Smooth muscle cell (in vitro differentiated cells): ENCODE measurements around the gene SIM2. TPM values are rescaled to one million over a fixed set of nuclear protein-coding genes. Genes with fewer than 3 reads are reported as not detected.
A peak's percentile ranks its signal among the peaks of the same experiment; 100 is the strongest.

Experiments used
- DNase-seq: peaks from one replicate; lab custom pipeline; 2025; ENCODE audit not compliant: unreplicated experiment; lab: John Stamatoyannopoulos, UW
- H2AFZ ChIP-seq: fragments of 200-600 bp; sonication (generic); 2 replicates; pipeline ENCODE4 v1.6.0; 2016; ENCODE audit warnings: antibody characterized with exemption, low read depth, mild to moderate bottlenecking
- H3F3A ChIP-seq: fragments of 200-600 bp; sonication (generic); 2 replicates; pipeline ENCODE4 v1.6.0; 2017; ENCODE audit warnings: antibody characterized with exemption, low read depth
- H3K27ac ChIP-seq: fragments of 200-600 bp; sonication (generic); 2 replicates; pipeline ENCODE4 v1.5.1; 2016; ENCODE audit warnings: low read depth, mild to moderate bottlenecking
- H3K27me3 ChIP-seq: fragments of 200-600 bp; sonication (generic); 2 replicates; pipeline ENCODE4 v1.6.1; 2016; ENCODE audit warnings: low read depth, mild to moderate bottlenecking
- H3K36me3 ChIP-seq: fragments of 200-600 bp; sonication (generic); 2 replicates; pipeline ENCODE4 v1.5.1; 2016; ENCODE audit warnings: low read depth
- H3K4me1 ChIP-seq: fragments of 200-600 bp; sonication (generic); 2 replicates; pipeline ENCODE4 v1.5.1; 2016; ENCODE audit warnings: low read depth
- H3K4me2 ChIP-seq: fragments of 200-600 bp; sonication (generic); 2 replicates; pipeline ENCODE4 v1.6.0; 2016; ENCODE audit warnings: mild to moderate bottlenecking
- H3K4me3 ChIP-seq: fragments of 200-600 bp; sonication (generic); 2 replicates; pipeline ENCODE4 v1.5.1; 2016; ENCODE audit warnings: mild to moderate bottlenecking
- H3K79me2 ChIP-seq: fragments of 200-600 bp; sonication (generic); 2 replicates; pipeline ENCODE4 v1.6.0; 2016; ENCODE audit warnings: low read depth, mild to moderate bottlenecking
- H3K9ac ChIP-seq: fragments of 200-600 bp; sonication (generic); 2 replicates; pipeline ENCODE4 v1.6.0; 2016; ENCODE audit warnings: low read depth
- H3K9me3 ChIP-seq: fragments of 200-600 bp; sonication (generic); replicated peaks from 2 replicates; pipeline ENCODE4 v1.5.1; 2016; ENCODE audit warnings: low read depth
- H4K20me1 ChIP-seq: fragments of 200-600 bp; sonication (generic); 2 replicates; pipeline ENCODE4 v1.6.0; 2016; ENCODE audit warnings: low read depth
- WGBS: methylation state at CpG from one replicate; pipeline ENCODE4 v1.1.7; 2016; ENCODE audit warnings: low lambda C conversion rate; 5-methylcytosine and 5-hydroxymethylcytosine counted together
- polyA plus RNA-seq: library from polyadenylated mRNA; unstranded; fragments of >200 nt; fragmentation: Nextera tagmentation; extraction: Ambion mirVana; gene quantifications from 2 replicates; pipeline ENCODE4 v1.2.1, GENCODE V29; 2016
- total RNA-seq: library from RNA; depleted of rRNA; stranded (reverse); fragments of >200 nt; gene quantifications from 2 replicates; pipeline ENCODE4 v1.2.3, GENCODE V29; 2014
- TF ChIP-seq, protein P1 (sequence below): fragments of 200-600 bp; sonication (generic); IDR thresholded peaks from 2 replicates; pipeline ENCODE4 v1.5.1; 2017; ENCODE audit warnings: borderline replicate concordance, mild to moderate bottlenecking, antibody characterized with exemption; ENCODE audit not compliant: insufficient read depth, poor library complexity, severe bottlenecking

The SIM2 gene
- total and polyA plus RNA-seq, 2 experiments from 2014 or later = 0.25 TPM; not detected in 1

DNA sequence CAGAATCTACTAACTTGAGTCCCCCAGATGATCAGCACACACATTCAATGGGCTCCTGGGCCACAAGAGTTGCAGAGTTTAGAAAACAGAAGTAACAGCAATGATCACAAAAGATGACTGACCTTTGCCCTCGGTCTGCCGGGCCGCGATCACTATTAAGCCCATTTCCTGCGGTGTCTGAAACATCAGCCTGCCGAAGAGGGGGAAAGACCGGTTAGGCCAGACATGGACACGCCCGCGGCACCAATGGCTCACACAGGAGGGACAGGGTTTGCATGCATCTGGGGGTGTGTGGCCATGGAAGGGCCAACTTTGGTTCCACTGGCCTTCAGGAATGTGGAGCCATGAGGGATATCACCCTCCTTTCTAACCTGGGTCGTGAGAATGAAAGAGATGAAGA is 68.2 kb downstream of the SIM2 start:
- 94% methylated on average over 11 of the region's 11 CpGs for WGBS

DNA sequence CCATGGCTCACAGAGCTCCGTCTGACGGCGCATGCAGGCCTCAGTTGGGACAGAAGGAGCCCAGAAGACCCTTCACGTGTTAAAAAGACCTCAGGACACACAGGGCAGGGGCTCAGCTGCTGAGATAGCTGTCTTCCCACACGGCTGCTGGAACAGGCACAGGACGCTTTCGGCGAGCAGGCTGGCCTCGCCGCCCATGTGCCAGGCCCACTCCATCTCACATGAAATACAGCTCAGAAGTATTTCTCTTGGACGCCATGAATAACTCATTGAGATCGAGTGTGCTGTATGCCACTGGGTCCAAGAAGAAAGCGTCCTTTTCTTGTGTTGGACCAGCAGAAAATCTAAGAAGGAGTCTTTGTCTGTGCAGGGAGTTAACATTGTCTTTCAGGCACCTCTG is 69.6 kb downstream of the SIM2 start:
- H3K79me2 ChIP-seq = no peaks in the 10 kb centered on the region
- no peak overlapping the region for H3K27ac ChIP-seq

More for the DNA sequence above, 68.2 kb downstream of the SIM2 start:
- Histone ChIP-seq H3K27ac (no peak overlapping the region), H3K9me3 (no peaks in the 10 kb centered on the region), H3K4me1 (peaks cover 14% of the 10 kb centered on the region), H3K4me3 (no peak overlapping the region), H3F3A (no peaks in the 10 kb centered on the region), H3K4me2 (no peak overlapping the region), H3K9ac (no peak overlapping the region), H2AFZ (no peak overlapping the region), H3K79me2 (no peaks in the 10 kb centered on the region), H4K20me1 (peaks cover 5% of the 10 kb centered on the region), H3K36me3 (no peaks in the 10 kb centered on the region), H3K27me3 (no peaks in the 10 kb centered on the region)
- TF ChIP-seq, protein P1, sequence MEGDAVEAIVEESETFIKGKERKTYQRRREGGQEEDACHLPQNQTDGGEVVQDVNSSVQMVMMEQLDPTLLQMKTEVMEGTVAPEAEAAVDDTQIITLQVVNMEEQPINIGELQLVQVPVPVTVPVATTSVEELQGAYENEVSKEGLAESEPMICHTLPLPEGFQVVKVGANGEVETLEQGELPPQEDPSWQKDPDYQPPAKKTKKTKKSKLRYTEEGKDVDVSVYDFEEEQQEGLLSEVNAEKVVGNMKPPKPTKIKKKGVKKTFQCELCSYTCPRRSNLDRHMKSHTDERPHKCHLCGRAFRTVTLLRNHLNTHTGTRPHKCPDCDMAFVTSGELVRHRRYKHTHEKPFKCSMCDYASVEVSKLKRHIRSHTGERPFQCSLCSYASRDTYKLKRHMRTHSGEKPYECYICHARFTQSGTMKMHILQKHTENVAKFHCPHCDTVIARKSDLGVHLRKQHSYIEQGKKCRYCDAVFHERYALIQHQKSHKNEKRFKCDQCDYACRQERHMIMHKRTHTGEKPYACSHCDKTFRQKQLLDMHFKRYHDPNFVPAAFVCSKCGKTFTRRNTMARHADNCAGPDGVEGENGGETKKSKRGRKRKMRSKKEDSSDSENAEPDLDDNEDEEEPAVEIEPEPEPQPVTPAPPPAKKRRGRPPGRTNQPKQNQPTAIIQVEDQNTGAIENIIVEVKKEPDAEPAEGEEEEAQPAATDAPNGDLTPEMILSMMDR = no peak
- no peak for DNase-seq

DNA sequence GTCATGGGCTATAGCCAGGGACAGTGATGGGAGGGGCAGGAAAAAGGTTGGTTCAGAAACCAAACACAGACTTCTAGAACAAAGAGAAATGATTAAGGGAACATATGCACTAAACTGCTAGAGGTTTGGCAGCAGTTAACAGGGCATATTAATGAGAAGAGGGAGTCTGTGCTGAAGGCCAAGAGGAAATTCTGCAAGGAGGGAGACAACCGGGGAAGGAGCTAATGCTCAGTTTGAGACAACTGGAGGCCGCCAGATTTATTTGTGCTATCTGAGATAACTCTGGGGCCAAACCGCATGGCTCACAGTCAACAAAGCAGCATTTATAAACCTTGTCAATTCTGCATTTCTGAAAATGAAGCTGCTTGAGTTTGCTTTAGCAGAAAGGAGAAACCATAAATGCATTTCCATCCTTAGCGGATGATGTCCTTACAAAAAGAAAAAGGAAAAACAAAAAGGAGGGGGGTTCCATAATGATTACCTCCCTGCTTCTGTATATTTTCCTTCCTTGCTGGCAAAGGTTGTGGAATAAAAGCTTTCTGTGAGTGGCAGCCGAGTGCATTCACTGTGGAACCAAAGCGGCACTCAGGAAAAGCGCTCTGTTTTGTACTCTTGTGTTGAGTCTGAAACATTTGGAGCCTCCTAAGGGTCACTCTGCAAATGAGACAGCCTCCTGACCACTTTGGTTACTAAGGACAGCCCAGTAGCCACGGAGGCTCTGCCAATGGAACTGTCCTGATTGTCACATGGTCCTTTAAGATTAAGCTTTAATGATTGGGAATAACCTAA is 70.3 kb downstream of the SIM2 start:
- Histone ChIP-seq H3F3A (no peaks in the 10 kb centered on the region), H3K36me3 (no peaks in the 10 kb centered on the region), H3K4me2 (peak overlapping the region; percentile 41), H4K20me1 (peaks cover 5% of the 10 kb centered on the region), H3K4me3 (no peak overlapping the region), H2AFZ (no peak overlapping the region), H3K27me3 (no peaks in the 10 kb centered on the region), H3K27ac (no peak overlapping the region), H3K9me3 (no peaks in the 10 kb centered on the region), H3K4me1 (peaks cover 14% of the 10 kb centered on the region), H3K79me2 (no peaks in the 10 kb centered on the region), H3K9ac (no peak overlapping the region)
- TF ChIP-seq, protein P1 = no peak
- WGBS = 69% methylated on average over 8 of the region's 8 CpGs
- DNase-seq = no peak

More for the DNA sequence above, 69.6 kb downstream of the SIM2 start:
- H2AFZ ChIP-seq = no peak overlapping the region
- no peak overlapping the region for H3K9ac ChIP-seq
- no peaks in the 10 kb centered on the region for H3K27me3 ChIP-seq
- H3K36me3 ChIP-seq = no peaks in the 10 kb centered on the region
- peaks cover 5% of the 10 kb centered on the region for H4K20me1 ChIP-seq
- H3K4me3 ChIP-seq = no peak overlapping the region
- H3F3A ChIP-seq = no peaks in the 10 kb centered on the region
- TF ChIP-seq, protein P1 = no peak
- H3K9me3 ChIP-seq = no peaks in the 10 kb centered on the region
- DNase-seq = no peak
- 87% methylated on average over 13 of the region's 13 CpGs for WGBS
- peaks cover 14% of the 10 kb centered on the region for H3K4me1 ChIP-seq
- no peak overlapping the region for H3K4me2 ChIP-seq

DNA sequence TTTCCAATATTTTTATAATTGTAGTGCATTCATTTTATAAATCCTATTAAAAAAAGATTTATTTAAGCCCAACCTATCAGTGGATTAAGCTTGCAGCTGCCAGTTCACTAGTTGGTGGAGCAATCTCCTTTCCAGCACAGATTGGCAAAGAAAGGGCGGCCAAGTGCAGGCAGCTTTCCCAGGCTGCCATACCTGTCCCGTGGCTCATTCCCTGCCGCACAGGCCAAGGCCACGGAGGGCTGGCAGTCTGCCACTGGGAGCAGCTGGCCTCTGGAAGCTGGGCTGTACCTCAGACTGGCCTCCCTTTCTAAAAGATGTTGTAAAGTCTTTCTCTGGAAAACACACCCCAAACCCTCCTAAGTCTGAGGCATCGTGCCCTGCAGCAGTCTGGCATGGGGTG is 74.2 kb downstream of the SIM2 start:
- TF ChIP-seq, protein P1 = no peak
- 81% methylated on average over 5 of the region's 5 CpGs for WGBS
- H3F3A ChIP-seq = no peaks in the 10 kb centered on the region
- H3K9me3 ChIP-seq = no peaks in the 10 kb centered on the region
- H3K4me2 ChIP-seq = no peak overlapping the region
- H3K27me3 ChIP-seq = no peaks in the 10 kb centered on the region
- no peak overlapping the region for H2AFZ ChIP-seq
- H3K4me3 ChIP-seq = no peak overlapping the region
- no peak overlapping the region for H3K9ac ChIP-seq
- no peaks in the 10 kb centered on the region for H3K36me3 ChIP-seq
- H4K20me1 ChIP-seq = peaks cover 5% of the 10 kb centered on the region
- no peak overlapping the region for H3K27ac ChIP-seq
- no peaks in the 10 kb centered on the region for H3K79me2 ChIP-seq
- peaks cover 14% of the 10 kb centered on the region for H3K4me1 ChIP-seq
- no peak for DNase-seq
